ENCODE results near the gene C12orf42.

Gene C12orf42

GRCh38 chr12:103495469-103496456 lies at the start of gene C12orf42:
C12orf42 (minus strand) TSS chr12:103495968; CDS start chr12:103478426, 17,542 bp downstream.
- DNase-seq: peak; percentile 77

GRCh38 chr12:103542078-103542477 lies 46.3 kb upstream of the C12orf42 start:
- no peak for DNase-seq

DNA sequence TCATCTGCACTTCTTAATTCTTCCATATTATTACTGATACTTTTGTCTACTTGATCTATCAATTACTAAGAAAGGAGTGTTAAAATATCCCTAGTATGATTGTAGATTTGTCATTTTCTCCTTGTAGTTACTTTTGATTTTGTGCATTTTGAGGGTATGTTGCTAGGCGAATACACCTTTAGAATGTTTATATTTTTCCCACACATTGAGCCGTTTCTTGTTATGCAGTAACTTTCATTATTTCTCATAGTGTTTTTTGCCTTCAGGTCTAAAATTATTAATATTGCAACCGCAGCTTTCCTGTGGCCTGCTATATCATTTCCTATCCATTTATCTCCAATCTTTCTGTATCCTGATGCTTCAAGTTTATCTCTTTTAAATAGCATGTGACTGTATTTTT lies 44.6 kb upstream of the C12orf42 start:
- no peak for DNase-seq

GRCh38 chr12:103538397-103538796 lies 42.6 kb upstream of the C12orf42 start:
- DNase-seq: no peak

DNA sequence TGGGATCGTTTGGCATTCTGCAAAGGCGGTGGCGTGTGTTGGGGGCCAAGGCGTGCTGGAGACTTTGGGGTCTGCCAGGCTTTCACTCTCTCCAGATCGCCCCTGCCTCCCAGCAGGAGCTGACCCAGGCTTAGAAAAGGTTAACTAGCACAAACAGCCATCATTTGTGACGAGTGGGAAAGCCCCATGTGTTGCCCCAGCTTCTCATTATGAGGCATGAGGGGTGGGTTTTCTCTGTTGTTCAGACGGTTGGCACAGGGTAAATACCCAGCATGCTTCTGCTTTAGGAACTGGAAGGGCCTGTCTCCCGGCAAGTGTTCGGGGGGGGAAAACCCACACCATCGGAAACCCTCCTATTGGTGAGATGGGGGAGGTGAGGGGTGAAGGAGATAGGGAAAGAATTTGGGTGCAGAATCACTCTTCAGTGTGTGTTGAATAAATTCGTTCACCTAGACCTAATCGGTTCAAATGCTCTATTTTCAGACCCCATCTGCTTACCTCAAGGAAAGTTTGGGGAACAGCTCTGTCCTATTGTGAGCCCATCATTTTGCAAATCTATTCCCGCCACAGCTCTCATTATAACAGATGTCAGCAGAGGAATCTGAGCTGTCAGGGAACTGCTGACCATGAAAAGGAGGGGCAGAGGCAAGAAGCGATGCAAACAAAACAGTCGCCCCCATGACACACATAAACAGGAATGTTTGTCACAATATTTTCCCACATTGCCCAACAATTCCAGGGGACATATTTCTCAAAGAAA lies 34.7 kb upstream of the C12orf42 start:
- DNase-seq: no peak

DNA sequence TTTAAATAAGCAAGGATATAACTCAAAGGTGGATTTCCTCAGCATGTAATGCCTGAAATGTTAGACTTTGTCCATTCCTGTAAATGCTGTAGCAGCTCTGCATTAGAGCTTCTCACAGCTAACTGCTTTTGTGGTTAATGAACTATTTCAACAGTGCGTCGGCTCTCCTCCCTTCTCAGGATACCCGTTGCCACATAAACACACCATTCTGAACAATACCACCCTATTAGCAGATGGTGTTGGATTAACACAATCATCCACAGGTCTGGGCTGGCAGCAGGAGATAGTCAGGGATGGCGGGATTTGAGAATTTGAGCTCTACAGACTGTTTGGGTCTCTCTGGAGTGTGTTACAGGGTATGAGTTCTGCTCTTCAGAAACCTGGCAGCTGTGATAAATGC lies 33.5 kb upstream of the C12orf42 start:
- DNase-seq: no peak

GRCh38 chr12:103524238-103524875 lies 28.6 kb upstream of the C12orf42 start:
- DNase-seq: no peak

GRCh38 chr12:103523771-103524170 lies 28.0 kb upstream of the C12orf42 start:
- no peak for DNase-seq

DNA sequence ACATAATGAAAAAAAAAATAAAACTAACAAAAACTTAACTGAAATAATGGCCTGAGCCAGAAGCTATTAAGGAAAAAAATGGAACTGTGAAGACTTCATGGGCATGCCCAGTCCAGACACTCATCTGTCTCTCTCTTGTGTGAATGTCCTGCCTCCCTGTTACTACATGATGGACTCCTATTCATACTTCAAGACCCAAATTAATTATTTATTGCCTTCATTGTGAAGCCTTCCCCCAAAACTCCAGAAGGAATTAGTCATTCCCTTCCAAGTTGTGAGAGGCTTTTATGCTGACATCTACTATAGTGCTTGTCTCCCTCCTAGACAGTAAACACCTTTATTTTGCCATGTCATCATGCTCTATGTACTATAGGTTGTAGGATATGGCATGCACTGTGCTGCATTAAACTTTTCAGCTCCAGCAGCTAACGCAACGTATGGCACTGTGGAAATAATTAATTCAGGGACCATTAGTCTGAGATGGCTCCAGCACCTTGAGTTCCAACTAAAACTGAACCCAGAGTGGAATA lies 25.0 kb upstream of the C12orf42 start:
- no peak for DNase-seq

DNA sequence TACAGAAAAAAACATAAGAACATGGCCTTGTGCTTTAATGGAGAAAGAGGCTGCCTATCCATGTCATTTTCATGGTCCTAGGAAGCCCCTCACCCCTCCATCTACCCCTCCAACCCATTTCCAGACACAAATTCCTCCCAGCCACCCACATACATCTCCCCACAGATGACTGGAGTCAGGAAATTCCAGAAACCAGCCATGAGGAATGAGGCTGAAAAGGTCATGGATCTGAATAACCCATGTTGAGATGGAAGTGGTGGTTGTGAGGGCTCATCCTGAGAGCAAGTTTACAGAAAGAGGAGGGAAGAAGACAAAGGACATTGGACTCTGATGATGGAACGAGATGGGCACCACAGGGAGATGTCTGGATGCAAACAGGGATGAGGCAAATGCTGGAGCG lies 23.9 kb upstream of the C12orf42 start:
- no peak for DNase-seq

- no peak for DNase-seq
Measured at GRCh38 chr12:103518899-103519298, 23.1 kb upstream of the C12orf42 start.

- no peak for DNase-seq
Measured at GRCh38 chr12:103517161-103517560, 21.4 kb upstream of the C12orf42 start.

DNA sequence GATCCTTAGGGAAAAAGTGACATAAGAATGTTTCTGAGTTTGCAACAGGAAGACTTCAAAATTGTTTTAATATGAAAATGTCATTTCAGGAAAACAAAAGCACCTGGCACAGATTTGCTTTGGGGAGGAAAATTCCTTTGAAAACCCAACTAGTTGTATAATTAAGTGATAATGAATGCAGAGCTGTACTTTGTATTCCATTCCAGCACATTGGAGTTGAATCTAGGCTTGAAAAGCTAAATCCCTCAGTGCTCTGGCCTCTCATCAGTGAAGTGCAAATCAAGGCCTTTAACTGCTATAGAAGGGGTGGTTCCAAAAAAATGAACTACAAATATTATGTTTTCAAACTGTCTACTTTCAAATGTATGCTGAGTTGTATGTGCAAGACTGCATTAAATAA lies 19.6 kb upstream of the C12orf42 start:
- no peak for DNase-seq

DNA sequence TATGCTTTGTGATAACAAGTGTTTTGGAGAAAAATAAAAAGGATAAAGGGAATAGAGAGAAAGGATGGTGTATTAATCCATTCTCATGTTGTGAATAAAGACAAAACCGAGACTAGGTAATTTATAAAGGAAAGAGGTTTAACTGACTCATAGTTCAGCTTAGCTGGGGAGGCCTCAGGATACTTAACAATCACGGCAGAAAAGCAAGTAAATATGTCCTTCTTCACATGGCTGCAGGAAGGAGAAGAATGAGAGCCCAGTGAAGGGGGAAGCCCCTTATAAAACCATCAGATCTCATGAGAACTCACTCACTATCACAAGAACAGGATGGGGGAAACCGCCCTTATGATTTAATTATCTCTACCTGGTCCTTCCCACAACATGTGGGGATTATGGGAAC lies 18.1 kb upstream of the C12orf42 start:
- DNase-seq: no peak

GRCh38 chr12:103505371-103506236 lies 9.8 kb upstream of the C12orf42 start:
- peak; percentile 70 for DNase-seq

- peak; percentile 56 for DNase-seq
Measured at GRCh38 chr12:103504606-103505005, 8.8 kb upstream of the C12orf42 start.

DNA sequence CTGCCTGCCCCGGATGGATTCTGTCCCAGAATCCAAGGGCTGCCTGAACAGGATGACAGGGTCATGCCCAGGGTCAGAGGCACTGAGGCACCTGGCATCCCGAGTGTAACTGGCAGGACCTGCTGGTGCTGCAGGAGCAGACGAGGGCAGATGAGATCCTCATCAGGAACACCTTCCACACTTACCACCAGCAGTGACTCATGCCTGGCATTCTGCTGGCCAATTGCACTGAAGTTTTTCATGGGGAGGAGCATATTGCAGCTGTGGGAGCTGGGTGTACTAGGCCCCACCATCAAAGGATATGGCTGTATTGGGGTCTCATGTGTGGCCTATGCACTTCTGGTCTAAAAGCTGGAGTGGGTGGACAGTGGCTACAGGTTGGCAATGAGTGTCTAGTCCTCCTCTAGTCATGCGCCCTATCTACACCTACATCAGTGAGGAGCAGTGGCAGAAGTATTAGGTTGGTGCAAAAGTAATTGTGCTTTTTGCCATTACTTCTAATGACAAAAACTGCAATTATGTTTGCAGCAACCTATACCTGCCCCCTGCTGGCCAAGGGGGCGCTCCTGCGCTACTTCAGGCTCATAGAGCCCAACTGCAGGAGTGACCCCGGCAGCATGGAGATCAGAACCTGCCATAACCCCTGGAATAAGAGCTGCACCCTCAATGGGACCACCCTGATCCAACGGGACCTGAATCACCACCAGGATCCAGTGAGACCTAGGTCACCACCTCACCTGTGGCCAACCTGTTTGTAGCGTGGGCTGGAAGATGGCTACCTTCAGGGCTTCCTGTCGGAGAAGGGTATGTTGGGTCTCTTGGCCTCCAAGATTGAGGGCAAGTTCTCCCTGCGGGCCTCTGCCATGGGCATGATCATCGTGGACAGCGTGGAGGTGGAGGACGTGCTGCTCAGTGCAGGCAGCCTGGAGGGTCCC lies 8.0 kb upstream of the C12orf42 start:
- DNase-seq: peak; percentile 74

DNA sequence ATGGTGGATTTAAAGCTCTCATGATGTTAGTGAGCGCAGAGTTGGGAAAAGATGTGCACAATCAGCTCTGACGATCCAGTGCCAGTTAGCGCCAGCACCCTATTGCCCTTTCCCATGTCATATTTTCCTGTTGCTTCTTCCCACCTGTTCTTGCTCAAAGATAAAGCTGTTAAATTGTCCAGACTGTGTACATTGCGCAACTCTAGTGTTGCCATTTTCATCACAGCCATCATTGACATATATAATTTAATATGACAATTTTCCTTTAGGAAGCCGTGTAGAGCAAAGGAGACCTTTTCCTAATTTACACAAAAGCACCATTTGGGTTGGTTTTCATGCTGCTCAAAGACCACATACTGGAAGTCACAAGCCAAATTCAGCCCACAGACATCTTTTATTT lies 5.7 kb upstream of the C12orf42 start:
- no peak for DNase-seq

DNA sequence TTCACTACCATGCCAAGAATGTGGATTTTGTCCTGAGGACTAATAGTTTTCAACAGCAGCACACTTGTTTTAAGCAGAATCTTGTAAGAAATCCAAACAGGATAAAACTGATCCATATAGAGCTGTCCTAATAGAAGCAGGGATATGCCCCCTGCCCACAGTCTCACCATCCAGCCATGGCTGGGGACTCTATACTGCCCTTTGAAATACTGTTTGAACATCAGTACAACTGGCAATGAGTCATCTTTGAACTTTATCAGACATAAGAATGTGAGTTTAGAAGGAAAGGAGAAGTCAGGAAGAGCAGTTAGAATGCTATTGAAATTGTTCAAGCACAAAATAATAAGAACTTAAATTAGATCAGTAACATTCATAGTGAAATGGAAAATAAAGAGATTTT lies 3.8 kb upstream of the C12orf42 start:
- no peak for DNase-seq

GRCh38 chr12:103498990-103499389 lies 3.2 kb upstream of the C12orf42 start:
- no peak for DNase-seq
